Stimulated activated CD4-positive, alpha-beta T cell treated with anti-CD3 and anti-CD28 coated beads, Interleukin-1b, Interleukin-23, amount 100 ng/mL, for 4 hours (primary cell): ENCODE measurements around the gene IQSEC1.
"Not testable (repeated sequence)": the region's sequence is repeated elsewhere in the genome, so short reads cannot be mapped to it uniquely, and the experiment has no call there.

Experiments
- DNase-seq, 2 donors: peaks; one replicate each; pipeline ENCODE4 v3.0.0-alpha.2; 2020; ENCODE audit warnings: low read depth in 2 of 2

Gene IQSEC1

DNA sequence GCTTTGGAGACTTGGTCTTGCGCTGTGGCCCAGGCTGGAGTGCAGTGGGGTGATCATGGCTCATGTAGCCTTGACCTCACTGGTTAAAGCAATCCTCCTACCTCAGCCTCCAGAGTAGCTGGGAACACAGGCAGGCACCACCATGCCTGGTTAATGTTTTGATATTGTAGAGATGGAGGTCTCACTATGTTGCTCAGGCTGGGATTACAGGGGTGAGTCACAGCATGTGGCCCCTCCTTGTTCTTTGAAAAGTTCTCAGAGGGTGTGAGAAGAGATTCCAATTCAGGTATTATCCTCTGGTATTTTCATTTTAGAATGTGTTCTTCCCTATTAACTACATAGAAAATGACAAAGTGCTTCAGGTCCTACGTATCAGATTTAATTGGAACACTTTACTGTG is 180.0 kb downstream of the IQSEC1 start:
- no peak for DNase-seq

- DNase-seq = no peak
Observed at GRCh38 chr3:12892840-12893189, 180.4 kb downstream of the IQSEC1 start.

DNA sequence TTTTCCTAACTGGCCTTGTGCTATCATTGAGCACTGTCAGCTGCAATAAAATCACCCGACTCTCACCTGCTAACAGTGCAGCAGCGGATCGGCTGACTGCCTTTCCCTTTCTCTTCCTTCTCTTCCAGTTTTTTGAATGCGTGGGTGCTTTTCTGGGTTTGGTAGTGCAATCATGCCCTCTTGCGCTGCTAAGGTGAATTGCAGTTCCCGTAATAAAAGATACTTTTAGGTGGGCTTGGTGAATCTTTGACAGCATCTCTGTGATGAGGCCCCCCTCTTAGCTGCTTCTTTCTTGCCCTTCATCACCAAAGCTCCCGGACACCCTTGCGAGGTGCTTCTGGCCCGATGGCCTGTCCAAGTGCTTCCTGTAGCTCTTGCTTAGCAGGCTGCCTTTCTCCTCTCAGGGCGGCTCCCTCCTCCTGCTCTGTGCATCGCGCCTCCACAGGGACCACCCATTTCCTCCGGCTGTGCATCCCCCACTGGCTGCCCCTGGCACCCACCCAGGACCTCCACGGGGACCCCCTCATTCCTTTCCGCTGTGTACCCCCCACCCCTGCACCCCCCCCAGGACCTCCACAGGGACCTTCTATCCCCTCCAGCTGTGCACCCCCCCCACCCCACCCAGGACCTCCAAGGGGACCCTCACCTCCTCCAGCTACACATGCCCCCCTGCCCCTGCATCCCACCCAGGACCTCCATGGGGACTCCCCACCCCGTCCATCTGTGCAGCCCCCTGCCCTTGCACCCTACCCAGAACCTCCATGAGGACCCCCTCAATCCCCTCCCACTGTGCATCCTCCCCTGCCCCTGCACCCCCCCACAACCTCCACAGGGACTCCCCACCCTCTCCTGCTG is 181.0 kb downstream of the IQSEC1 start:
- peak; percentile 20 to 27 for DNase-seq

- DNase-seq = no peak
Observed at GRCh38 chr3:12891391-12891984, 181.7 kb downstream of the IQSEC1 start.

DNA sequence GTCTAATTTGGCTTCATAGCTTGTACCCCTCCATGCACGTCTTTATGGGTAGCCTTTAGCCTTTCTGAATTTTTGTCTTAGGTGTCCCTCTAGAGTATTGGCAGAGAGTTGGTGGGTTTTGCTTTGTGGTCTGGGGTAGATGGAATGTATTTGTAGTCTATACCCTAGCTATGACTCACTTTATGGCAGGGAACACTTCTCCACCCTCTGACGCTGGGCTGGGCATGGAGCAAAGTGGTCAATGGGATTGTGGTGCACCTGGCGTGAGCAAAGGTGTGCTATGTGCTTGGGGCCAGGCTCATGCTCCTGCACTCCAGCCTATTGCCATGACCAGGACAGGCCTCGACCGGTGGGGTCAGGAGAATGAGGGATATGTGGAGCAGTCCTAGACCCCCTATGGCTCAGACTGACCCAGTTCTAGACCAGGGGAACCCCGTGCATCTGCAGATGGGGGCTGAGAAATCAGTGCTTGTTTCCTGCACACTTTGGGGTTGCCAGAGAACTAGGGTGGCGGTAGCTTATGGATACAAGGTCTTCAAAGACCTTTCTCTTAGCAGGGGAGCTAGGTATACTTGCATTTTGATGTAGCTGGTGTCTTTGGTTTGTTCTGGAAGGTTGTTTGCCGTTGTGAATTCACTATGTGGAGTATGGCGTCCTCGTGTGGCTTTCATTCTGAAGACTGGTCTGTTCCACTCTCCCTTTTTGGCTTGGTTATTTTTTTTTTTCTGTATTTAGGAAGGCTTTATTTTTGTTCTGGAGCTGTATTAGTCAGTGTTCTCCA is 182.4 kb downstream of the IQSEC1 start:
- DNase-seq = no peak

GRCh38 chr3:12886736-12887135 is 186.5 kb downstream of the IQSEC1 start:
- no peak for DNase-seq

DNA sequence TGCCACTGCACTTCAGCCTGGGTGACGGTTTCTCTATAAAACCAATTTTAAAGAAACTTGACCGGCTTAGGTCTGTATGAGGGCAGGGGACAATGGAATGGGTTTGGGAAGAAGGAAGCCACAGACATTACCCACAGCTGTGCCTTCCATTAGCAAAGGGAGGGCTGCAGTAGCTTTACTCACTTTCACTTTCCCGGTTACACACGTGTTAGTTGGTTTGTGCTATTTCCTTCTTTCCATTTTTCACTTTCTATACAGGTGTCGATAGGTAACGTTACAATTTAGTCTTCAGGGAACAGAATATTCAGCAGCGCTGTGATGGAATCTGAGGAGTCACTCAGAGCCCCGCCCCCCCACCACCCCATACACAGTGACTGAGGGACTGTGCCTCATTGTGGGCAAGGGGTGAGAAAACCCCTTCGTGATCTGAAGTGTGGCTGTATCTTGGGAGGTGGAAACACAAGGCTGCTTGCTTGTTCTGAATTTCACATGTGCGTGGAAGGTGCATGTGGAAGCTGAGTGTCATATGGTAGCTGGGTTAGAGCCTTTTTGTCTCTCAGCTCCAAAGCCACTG is 187.0 kb downstream of the IQSEC1 start:
- peak in 1 of 2 donors; percentile 26 for DNase-seq

- no peak for DNase-seq
Observed at GRCh38 chr3:12885583-12885930, 187.7 kb downstream of the IQSEC1 start.

DNA sequence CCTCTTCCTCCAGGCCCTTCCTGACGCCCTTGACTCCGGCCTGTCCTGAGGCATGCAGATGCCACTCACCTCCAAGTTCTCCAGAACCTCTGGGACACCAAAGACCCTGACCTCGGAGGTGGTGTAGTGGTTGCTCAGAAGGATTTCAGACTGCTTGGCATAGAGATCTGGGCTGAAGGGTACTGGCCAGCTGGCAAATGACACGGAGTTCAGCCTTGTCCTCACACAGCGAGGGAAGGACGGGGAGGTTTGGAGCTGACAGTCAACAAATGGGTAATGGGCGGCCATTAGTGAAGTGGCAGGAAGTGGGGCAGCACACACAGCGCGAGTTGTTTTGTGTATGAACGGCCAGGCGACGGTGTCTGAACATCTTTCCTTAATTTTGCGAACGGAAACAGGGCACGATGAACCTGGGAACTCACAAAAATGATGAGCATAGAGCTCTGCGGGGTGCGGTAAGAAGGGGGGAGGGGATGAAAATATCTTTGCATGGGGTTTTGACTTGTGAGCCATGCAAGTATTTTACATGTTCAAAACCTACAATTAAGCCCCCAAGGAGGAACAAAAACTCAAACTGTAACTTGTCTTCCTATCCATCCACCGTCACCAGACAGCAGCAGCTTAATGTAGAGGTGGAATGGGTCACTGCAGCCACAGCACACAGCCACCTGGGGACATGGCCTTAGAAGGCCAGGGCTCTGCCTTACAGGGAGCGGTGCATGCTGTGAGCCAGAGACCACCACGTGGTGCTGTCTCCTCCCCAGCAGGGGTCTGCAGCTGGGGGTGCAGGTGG is 188.2 kb downstream of the IQSEC1 start:
- DNase-seq = no peak

- DNase-seq = no peak
Observed at GRCh38 chr3:12884186-12884680, 189.0 kb downstream of the IQSEC1 start.

DNA sequence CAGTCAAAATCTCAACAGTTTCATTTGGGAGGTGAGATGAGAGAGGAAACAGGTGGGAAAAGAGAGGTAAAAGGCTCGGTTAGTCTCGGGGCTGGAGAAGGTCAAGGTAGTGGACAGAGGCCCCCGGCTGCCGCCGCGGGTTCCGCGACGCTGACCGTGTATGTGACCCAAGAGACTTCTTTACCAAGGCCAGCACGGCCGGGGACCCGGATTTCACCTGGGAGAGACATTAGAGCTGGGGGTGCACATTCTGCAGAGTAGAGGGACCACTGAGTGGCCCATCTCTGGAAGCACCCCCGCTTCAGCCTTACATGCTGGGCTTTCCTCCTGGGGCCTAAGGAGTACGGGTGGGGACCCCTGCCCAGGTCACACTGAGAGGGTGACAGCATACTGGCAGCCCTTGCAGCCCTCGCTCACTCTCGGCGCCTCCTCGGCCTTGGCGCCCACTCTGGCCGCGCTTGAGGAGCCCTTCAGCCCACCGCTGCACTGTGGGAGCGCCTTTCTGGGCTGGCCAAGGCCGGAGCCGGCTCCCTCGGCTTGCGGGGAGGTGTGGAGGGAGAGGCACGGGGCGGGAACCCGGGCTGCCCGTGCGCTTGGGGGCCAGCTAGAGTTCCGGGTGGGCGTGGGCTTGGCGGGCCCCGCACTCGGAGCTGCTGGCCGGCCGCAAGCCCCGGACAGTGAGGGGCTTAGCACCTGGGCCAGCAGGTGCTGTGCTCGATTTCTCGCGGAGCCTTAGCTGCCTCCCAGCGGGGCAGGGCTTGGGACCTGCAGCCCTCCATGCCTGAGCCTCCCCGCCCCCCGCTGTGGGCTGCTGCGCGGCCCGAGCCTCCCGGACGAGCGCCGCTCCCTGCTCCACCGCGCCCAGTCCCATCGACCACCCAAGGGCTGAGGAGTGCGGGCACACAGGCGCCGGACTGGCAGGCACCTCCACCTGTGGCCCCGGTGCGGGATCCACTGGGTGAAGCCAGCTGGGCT is 190.6 kb downstream of the IQSEC1 start:
- DNase-seq = no peak

- not testable (repeated sequence) for DNase-seq
Observed at GRCh38 chr3:12881858-12882257, 191.4 kb downstream of the IQSEC1 start.

DNA sequence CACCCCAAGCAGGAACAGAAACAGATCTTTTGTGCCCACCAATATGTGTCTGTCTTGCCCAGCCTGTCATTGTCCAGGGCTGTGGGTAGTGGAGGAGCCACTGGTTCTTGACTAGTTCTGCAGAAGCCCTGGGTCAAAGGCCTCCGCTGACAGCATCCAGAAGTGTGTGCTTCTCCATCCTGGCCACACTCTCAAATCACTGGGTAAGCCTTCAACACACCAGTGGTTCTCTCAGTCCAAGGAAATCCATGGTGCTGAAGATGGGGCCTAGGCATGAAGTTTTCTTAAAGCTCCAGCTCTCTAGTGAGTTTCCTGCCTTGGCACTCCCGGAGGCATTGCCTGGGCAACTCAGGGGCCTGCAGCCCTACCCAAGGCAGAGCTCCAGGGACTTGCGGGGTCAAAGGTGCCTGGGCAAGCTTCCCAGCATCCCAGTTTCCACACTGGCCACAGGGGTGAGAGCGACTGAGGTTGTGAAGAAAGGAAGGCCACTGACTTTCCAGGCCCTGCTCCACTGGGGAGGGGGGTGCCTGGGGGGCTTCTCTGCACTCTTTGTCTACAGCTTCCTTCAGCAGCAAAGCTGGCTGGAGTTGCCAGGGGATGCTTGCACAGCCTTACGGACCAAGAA is 193.9 kb downstream of the IQSEC1 start:
- DNase-seq = no peak

DNA sequence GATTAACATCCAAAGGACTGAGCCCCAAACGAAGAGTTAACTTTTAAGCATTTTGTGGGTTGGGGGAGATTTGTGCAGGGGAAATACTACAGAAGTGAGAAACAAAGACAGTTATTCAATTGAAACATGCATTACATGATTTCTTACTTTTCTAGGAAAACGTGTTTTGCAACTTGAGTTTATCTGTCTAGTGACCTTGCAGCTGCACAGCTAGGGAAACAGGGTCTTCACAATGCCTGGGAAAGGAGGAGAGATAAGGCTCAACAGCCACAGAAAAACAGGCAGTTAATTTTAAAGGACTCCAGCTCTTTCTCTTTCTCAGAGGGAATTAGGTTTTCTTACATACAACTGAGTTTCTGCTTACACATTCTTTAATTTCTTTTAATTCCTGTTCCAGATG is 194.5 kb downstream of the IQSEC1 start:
- DNase-seq = not testable (repeated sequence)

GRCh38 chr3:12878141-12878574 is 195.1 kb downstream of the IQSEC1 start:
- DNase-seq = no peak

DNA sequence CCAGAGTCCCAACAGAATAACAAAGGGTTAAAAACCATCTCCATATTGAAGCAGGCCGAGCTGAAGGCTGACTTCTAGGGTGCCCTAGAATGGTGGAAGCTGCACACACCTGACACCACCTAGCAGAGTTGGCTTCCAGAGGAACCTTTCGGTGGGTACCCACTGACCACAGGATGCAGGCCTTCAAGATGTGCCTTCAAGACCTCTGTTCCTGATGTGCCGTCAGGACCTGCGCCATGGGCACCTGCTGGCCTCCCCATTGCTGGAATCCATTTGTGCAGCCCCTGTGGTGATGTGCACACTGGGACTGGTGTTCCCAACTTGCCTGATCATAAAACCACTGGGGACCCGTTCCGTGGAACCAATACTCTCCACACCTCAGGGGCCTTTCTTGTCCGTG is 196.2 kb downstream of the IQSEC1 start:
- DNase-seq = no peak

GRCh38 chr3:12875857-12876836 is 197.1 kb downstream of the IQSEC1 start:
- no peak for DNase-seq

DNA sequence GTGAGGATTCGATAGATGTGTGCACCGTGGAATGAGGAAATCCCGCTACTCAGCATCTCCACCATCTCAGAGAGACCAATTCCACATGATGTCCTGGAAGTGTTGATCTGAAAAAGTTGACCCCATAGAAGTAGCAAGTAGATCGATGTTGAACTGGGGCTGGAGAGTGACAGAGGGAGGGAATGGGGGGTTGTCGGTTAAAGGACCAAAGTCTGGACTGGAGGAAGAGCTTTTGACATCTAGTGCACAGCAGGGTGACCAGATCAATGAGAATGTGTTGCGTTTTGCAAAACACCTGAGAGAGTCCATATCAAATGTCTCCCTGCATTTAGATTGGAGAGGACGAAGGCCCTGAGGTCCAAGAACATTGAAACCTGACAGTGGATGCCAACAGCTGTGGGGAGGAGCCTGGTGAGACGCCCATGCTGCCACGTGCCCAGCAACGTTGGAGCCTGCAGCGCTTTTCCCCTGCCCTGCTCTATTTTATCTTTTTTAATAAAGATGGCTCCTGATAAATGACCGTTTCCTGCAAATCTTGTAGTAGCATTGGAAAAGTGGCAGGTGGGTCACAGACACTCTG is 201.7 kb downstream of the IQSEC1 start:
- no peak for DNase-seq
